Stomach (tissue), 9 donors: ENCODE measurements around the gene DYSF. TPM values are rescaled to one million over a fixed set of nuclear protein-coding genes. Genes with fewer than 3 reads are reported as not detected.

Source experiments
- DNase-seq, 2 donors: peaks; one replicate each; pipeline versions ENCODE4 v3.0.0 to v3.0.0-alpha.2; 2013 to 2019
- H3K27ac ChIP-seq, 5 donors: fragments of 200-600 bp in 4 of 5; sonication (generic) in 4 of 5; one replicate each; pipeline ENCODE4 v1.5.1; 2013 to 2019; ENCODE audit warnings: mild to moderate bottlenecking in 1 of 5, moderate library complexity in 1 of 5
- H3K27me3 ChIP-seq, 3 donors: fragments of 200-600 bp; sonication (generic); one replicate each; pipeline ENCODE4 v1.5.1; 2017 to 2019; ENCODE audit warnings: mixed run types in 1 of 3
- H3K36me3 ChIP-seq, 4 donors: fragments of 200-600 bp; sonication (generic); 1 replicate in 3 of 4; 2 replicates in 1 of 4; pipeline ENCODE4 v1.5.1; 2016 to 2019
- H3K4me1 ChIP-seq, 4 donors: fragments of 200-600 bp; sonication (generic); one replicate each; pipeline ENCODE4 v1.5.1; 2016 to 2019
- H3K4me3 ChIP-seq, 4 donors: fragments of 200-600 bp; sonication (generic) in 3 of 4; one replicate each; pipeline ENCODE4 v1.5.1; 2016 to 2019; ENCODE audit warnings: mild to moderate bottlenecking in 1 of 4
- H3K9me3 ChIP-seq, 4 donors: fragments of 200-600 bp; sonication (generic); one replicate each; pipeline ENCODE4 v1.5.1; 2016 to 2019
- EP300 ChIP-seq: sonication (generic); formaldehyde crosslinking; IDR thresholded peaks from one replicate; pipeline ENCODE4 v1.6.1; 2017; ENCODE audit warnings: antibody characterized with exemption
- POLR2A ChIP-seq, 4 donors: fragments of 450-650 bp; IDR thresholded peaks; one replicate each; pipeline ENCODE4 v1.6.1; 2016; ENCODE audit warnings: antibody characterized with exemption in 4 of 4, control low read depth in 2 of 4, mild to moderate bottlenecking in 1 of 4, moderate library complexity in 1 of 4
- POLR2AphosphoS5 ChIP-seq, 3 donors: sonication (generic); formaldehyde crosslinking; IDR thresholded peaks; one replicate each; pipeline ENCODE4 v1.6.1; 2016; ENCODE audit warnings: antibody characterized with exemption in 3 of 3
- WGBS, 5 donors: extraction: QIAGEN DNeasy Blood & Tissue Kit in 3 of 5; methylation state at CpG; one replicate each; pipeline versions ENCODE4 v1.1.5 to v1.1.7; 2013 to 2018; 5-methylcytosine and 5-hydroxymethylcytosine counted together
- intact Hi-C: fragments of 100-400 bp; cut with DNase I; formaldehyde crosslinking; loops from one replicate; pipeline ENCODE4 v1.15.1; 2023; ENCODE audit warnings: low total_unique reads
- polyA plus RNA-seq, 3 donors: library from polyadenylated mRNA; stranded (reverse); fragments of 200-250 nt; gene quantifications; one replicate each; pipeline ENCODE4 v1.2.3, GENCODE V29; 2013
- total RNA-seq, 5 donors: library from RNA; depleted of rRNA; stranded (reverse); fragments of >200 nt; gene quantifications; one replicate each; pipeline versions ENCODE4 v1.1.0 to v1.2.3, GENCODE V29; 2014 to 2016
- TF ChIP-seq, protein P1 (sequence below), 7 experiments: fragments of 450-650 bp in 4 of 7; fragments of 200-600 bp in 3 of 7; sonication (generic) in 3 of 7; IDR thresholded peaks; one replicate each; pipeline ENCODE4 v1.5.1; 2016 to 2019; ENCODE audit warnings: antibody characterized with exemption in 7 of 7, control low read depth in 2 of 7, mild to moderate bottlenecking in 1 of 7
- donor health status: healthy with polysubstance abuse.
- donor health status: Bipolar disorder and iron deficiency.
- donor health status: healthy.

Gene DYSF
- total and polyA plus RNA-seq, 8 donors: 2.1 to 13.4 (median 6.1) TPM

DNA sequence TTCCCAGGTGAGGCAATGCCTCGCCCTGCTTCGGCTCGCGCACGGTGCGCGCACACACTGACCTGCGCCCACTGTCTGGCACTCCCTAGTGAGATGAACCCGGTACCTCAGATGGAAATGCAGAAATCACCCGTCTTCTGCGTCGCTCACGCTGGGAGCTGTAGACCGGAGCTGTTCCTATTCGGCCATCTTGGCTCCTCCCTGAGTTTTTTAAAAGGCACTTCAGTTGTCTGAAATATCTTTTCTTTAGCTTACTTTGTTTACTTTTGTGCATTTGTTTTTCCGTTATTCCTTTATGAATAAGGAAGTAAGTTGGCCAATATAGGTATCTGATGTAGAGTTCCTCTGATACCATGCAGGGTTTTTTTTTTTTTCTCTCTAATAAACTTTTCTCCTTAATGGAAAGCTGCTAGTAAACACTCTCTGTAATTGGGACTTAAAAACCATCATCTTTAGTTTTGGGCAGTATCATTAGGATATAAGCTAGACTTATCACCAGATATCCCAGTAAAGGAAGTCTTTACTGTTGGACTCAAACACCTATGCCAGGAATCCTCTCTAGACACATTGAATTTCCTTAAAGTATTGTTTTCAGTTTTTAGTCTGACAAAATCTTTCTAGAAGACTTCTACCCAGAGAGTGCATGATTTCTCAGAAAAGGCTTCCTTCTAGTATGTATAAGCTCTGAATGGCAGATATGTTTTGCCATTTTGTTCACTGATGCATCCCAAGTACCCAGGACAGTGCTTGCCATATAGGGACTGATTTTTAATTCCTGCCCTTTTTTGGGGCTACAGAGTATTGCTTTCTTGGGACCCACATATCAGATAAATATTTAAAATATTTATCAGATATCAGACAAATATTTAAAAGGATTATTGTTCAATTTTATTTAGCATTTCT is 35.8 kb upstream of the DYSF start:
- WGBS, 5 donors: 8 to 31% (median 20%) methylated on average over 6 to 8 of the region's 16 CpGs
- Histone ChIP-seq H3K9me3 (no peaks in the 10 kb centered on the region), H3K27me3 (no peaks in the 10 kb centered on the region), H3K4me3 (peak overlapping the region; percentile 20 to 35 (median 28)), H3K4me1 (peaks cover 0 to 13% (median 3%) of the 10 kb centered on the region in 4 donors), H3K36me3 (peaks cover 0 to 12% (median 1%) of the 10 kb centered on the region in 4 donors), H3K27ac (peak overlapping the region in 3 of 5 donors; percentile 0 to 56 (median 48))
- intact Hi-C loops: no loop called here
- peak in 1 of 2 donors; percentile 34 for DNase-seq
- TF ChIP-seq EP300 (no peak), POLR2A (IDR thresholded peaks at IDR 0.05) (no peak), POLR2AphosphoS5 (IDR thresholded peaks at IDR 0.05) (no peak)
- TF ChIP-seq, protein P1, sequence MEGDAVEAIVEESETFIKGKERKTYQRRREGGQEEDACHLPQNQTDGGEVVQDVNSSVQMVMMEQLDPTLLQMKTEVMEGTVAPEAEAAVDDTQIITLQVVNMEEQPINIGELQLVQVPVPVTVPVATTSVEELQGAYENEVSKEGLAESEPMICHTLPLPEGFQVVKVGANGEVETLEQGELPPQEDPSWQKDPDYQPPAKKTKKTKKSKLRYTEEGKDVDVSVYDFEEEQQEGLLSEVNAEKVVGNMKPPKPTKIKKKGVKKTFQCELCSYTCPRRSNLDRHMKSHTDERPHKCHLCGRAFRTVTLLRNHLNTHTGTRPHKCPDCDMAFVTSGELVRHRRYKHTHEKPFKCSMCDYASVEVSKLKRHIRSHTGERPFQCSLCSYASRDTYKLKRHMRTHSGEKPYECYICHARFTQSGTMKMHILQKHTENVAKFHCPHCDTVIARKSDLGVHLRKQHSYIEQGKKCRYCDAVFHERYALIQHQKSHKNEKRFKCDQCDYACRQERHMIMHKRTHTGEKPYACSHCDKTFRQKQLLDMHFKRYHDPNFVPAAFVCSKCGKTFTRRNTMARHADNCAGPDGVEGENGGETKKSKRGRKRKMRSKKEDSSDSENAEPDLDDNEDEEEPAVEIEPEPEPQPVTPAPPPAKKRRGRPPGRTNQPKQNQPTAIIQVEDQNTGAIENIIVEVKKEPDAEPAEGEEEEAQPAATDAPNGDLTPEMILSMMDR (IDR thresholded peaks at IDR 0.05): no peak

DNA sequence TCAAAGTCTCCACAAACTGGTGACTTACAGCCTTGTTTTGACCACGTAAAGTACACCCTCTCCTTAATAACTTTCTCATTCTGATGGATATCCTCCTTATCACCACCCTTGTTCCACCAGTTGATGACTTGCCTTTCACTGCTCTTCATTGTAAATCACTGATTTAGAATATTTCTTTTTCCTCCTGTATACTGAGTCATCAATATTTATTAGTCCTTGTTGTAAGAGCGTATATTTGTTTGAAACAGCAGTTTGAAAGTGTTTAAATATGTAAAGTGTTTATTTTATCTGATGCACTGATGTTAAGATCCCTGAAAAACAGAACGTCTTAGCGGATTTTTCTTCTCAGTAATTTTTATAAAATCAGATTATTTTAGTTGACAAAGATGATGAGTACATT is 34.2 kb upstream of the DYSF start:
- Histone ChIP-seq H3K4me3 (no peak overlapping the region), H3K27ac (no peak overlapping the region), H3K4me1 (peaks cover 0 to 23% (median 3%) of the 10 kb centered on the region in 4 donors), H3K36me3 (peaks cover 0 to 27% (median 17%) of the 10 kb centered on the region in 4 donors), H3K27me3 (no peaks in the 10 kb centered on the region), H3K9me3 (no peaks in the 10 kb centered on the region)
- intact Hi-C loops: no loop called here
- no peak for DNase-seq
- WGBS, 5 donors: 84 to 89% (median 87%) methylated on average over 4 of the region's 4 CpGs
- TF ChIP-seq POLR2A (IDR thresholded peaks at IDR 0.05): no peak
- TF ChIP-seq, protein P1 (IDR thresholded peaks at IDR 0.05): no peak
- TF ChIP-seq EP300: no peak
- no peak for TF ChIP-seq POLR2AphosphoS5 (IDR thresholded peaks at IDR 0.05)

DNA sequence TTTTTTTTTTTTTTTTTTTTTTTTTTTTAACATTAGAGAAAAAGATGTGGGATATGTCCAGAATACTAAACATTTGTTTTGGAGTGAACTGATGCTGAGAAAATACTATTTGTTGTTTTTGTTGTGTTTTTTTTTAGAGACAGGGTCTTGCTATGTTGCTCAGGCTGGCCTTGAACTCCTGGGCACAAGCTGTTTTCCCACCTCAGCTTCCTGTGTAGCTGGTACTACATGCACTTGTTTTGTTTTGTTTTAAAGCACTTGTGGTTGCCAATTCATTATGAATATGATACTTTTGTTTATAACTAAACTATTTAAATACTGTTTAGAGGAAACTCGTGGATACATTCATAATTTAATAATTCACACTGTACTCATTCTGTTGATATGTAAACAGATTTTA is 33.4 kb upstream of the DYSF start:
- Histone ChIP-seq H3K4me1 (peaks cover 0 to 23% (median 3%) of the 10 kb centered on the region in 4 donors), H3K9me3 (no peaks in the 10 kb centered on the region), H3K36me3 (peaks cover 3 to 36% (median 21%) of the 10 kb centered on the region in 4 donors), H3K27ac (no peak overlapping the region), H3K4me3 (no peak overlapping the region), H3K27me3 (no peaks in the 10 kb centered on the region)
- 50 to 68% (median 56%) methylated on average over 1 of the region's 1 CpG for WGBS, 5 donors
- no peak for DNase-seq
- TF ChIP-seq, protein P1 (IDR thresholded peaks at IDR 0.05): no peak
- no peak for TF ChIP-seq POLR2A (IDR thresholded peaks at IDR 0.05)
- TF ChIP-seq POLR2AphosphoS5 (IDR thresholded peaks at IDR 0.05): no peak
- no peak for TF ChIP-seq EP300
- intact Hi-C loops: no loop called here

DNA sequence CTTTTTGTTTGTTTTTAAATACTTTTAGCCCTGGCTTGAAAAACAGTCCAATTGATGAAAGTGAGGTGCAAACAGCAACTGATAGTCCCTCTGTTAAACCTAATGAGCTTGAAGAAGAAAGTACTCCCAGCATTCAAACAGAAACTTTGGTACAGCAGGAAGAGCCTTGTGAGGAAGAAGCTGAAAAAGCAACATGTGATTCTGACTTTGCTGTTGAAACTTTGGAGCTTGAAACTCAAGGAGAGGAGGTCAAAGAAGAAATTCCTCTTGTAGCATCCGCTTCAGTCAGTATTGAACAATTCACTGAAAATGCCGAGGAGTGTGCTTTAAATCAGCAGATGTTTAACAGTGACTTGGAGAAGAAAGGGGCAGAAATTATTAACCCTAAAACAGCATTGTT is 30.6 kb upstream of the DYSF start:
- WGBS, 5 donors: 85 to 92% (median 89%) methylated on average over 2 of the region's 2 CpGs
- TF ChIP-seq, protein P1 (IDR thresholded peaks at IDR 0.05): no peak
- TF ChIP-seq POLR2A (IDR thresholded peaks at IDR 0.05) (no peak), EP300 (no peak), POLR2AphosphoS5 (IDR thresholded peaks at IDR 0.05) (no peak)
- Histone ChIP-seq H3K27ac (no peak overlapping the region), H3K36me3 (peaks cover 21 to 64% (median 48%) of the 10 kb centered on the region in 4 donors), H3K9me3 (no peaks in the 10 kb centered on the region), H3K27me3 (no peaks in the 10 kb centered on the region), H3K4me1 (peaks cover 0 to 18% (median under 1%) of the 10 kb centered on the region in 4 donors), H3K4me3 (no peak overlapping the region)
- intact Hi-C loops: no loop called here
- peak in 1 of 2 donors; percentile 2 for DNase-seq
